Activated CD4-positive, alpha-beta memory T cell treated with anti-CD3 and anti-CD28 coated beads, Interleukin-2, amount 10 ng/mL, durations not matched to agents 7 days and 5 days (primary cell): ENCODE measurements around the gene KLHL7. TPM values are rescaled to one million over a fixed set of nuclear protein-coding genes. Genes with fewer than 3 reads are reported as not detected.
"Not testable (repeated sequence)": the region's sequence is repeated elsewhere in the genome, so short reads cannot be mapped to it uniquely, and the experiment has no call there.

Experiments
- CTCF ChIA-PET: fragments of 350-600 bp; sonication (Branson Sonifier 250); formaldehyde crosslinking; loops from one replicate; lab custom pipeline; 2021; ENCODE audit warnings: antibody characterized with exemption, inconsistent platforms; lab: Charles Lee
- POLR2A ChIA-PET: fragments of 350-600 bp; sonication (Branson Sonifier 250); formaldehyde crosslinking; loops from one replicate; lab custom pipeline; 2021; ENCODE audit warnings: antibody characterized with exemption; lab: Charles Lee
- DNase-seq: peaks from one replicate; pipeline ENCODE4 v3.0.0-alpha.2; 2020
- H3K27ac Mint-ChIP-seq: one replicate; pipeline ENCODE4 v1.8.0; 2021; ENCODE audit warnings: mild to moderate bottlenecking, mixed read lengths
- H3K27me3 Mint-ChIP-seq: one replicate; pipeline ENCODE4 v1.8.0; 2021; ENCODE audit warnings: mixed read lengths
- H3K36me3 Mint-ChIP-seq: one replicate; pipeline ENCODE4 v1.8.0; 2021; ENCODE audit warnings: low read depth, mixed read lengths
- H3K4me1 Mint-ChIP-seq: one replicate; pipeline ENCODE4 v1.8.0; 2021; ENCODE audit warnings: mixed read lengths
- H3K4me3 Mint-ChIP-seq: one replicate; pipeline ENCODE4 v1.8.0; 2021; ENCODE audit warnings: mild to moderate bottlenecking, mixed read lengths
- H3K9me3 Mint-ChIP-seq: one replicate; pipeline ENCODE4 v1.8.0; 2021; ENCODE audit warnings: mixed read lengths
- total RNA-seq, 2 experiments: library from RNA; stranded (reverse); gene quantifications; one replicate each; pipeline ENCODE4 v1.2.3, GENCODE V29; 2021

The KLHL7 gene
- total RNA-seq, 2 experiments from 2014 or later = 19.9 to 20.5 TPM

DNA sequence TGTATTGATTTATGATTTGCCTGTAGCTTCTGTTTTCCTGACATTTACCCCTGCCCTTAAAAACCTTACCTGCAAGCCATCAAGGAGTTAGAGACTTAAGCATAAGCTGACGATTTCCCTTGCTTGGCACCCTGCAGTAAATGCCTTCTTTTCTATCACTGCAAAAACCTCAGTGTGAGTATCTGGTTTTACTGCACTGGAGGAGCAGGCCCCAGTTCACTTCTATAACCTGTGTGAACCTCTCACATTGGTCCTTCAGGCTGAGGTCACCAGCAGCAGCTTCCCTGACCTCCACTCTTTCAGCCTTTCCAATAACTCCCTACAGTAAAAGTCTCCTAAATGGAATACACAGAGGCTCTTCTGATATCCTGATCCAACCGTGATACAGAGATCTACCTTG is 106.8 kb downstream of the KLHL7 start:
- no peak for DNase-seq
- H3K27me3 Mint-ChIP-seq = peaks cover 15% of the 10 kb centered on the region
- ChIA-PET CTCF (no interaction called here), POLR2A (no interaction called here)
- H3K36me3 Mint-ChIP-seq = no peaks in the 10 kb centered on the region
- no peak overlapping the region for H3K4me3 Mint-ChIP-seq
- no peaks in the 10 kb centered on the region for H3K9me3 Mint-ChIP-seq
- no peak overlapping the region for H3K27ac Mint-ChIP-seq
- H3K4me1 Mint-ChIP-seq = no peaks in the 10 kb centered on the region

DNA sequence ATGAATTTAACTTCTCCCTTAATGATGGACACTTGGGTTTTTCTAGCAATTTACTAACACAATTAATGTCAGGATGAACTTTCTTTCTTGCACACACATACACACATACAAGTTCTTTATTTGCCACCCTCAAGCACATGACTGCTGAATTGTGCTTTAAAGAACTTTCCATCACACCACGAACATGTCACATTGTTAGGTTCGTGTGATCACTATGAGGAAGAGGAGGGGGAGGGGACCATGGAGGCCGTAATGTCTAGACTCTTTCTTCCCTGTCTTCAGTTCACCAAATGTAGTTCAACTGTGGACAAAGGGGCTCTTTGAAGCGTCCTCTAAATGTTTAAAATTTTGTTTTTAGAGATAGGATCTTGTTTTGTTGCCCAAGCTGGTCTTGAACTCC is 107.3 kb downstream of the KLHL7 start:
- H3K9me3 Mint-ChIP-seq = no peaks in the 10 kb centered on the region
- H3K27me3 Mint-ChIP-seq = peaks cover 14% of the 10 kb centered on the region
- H3K4me3 Mint-ChIP-seq = no peak overlapping the region
- H3K4me1 Mint-ChIP-seq = no peaks in the 10 kb centered on the region
- ChIA-PET POLR2A (no interaction called here), CTCF (no interaction called here)
- no peak for DNase-seq
- H3K27ac Mint-ChIP-seq = no peak overlapping the region
- no peaks in the 10 kb centered on the region for H3K36me3 Mint-ChIP-seq

DNA sequence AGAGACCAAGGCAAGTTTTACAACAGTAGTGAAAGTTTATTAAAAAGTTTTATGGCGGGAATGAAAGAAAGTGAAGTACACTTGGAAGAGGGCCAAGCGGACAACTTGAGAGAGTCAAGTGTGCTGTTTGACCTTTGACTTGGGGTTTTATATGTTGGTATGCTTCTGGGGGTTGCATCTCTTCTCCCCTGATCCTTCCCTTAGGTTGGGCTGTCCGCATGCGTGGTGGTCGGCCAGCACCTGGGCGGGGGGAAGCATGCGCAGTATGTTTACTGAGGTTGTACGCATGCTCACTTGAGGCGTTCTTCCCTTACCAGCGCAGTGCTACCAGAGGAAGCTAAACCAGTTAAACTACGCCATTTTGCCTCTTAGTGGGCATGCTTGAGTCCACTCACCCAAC is 108.2 kb downstream of the KLHL7 start:
- DNase-seq = no peak
- no peaks in the 10 kb centered on the region for H3K9me3 Mint-ChIP-seq
- CTCF ChIA-PET = no interaction called here
- POLR2A ChIA-PET = no interaction called here
- H3K4me3 Mint-ChIP-seq = no peak overlapping the region
- H3K4me1 Mint-ChIP-seq = no peaks in the 10 kb centered on the region
- H3K36me3 Mint-ChIP-seq = no peaks in the 10 kb centered on the region
- H3K27ac Mint-ChIP-seq = no peak overlapping the region
- H3K27me3 Mint-ChIP-seq = peaks cover 12% of the 10 kb centered on the region

DNA sequence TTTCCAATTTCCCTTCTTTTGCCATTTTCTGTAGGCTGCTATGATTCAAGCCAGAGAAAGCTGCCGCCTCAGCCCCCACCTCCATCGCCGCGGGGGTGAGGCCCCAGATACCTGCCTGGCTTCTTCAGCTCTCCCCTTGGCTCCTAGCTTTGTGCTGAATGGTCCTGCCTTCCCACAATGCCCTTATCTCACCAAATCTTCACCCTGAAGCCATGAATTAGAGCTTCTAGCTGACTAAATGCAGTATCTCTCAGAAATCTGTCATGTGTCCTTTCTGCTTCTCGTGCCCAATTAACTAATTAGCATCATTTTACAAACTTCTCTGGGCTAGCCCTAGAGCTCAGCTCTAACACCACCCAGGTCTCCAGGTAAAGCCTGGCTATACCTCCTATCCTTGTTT is 108.8 kb downstream of the KLHL7 start:
- ChIA-PET POLR2A (no interaction called here), CTCF (interaction anchor here (0.6 kb wide), 1 partner anchor 91 kb away, joined by 3 read pairs; no protein-coding TSS in a partner anchor)
- H3K4me1 Mint-ChIP-seq = no peaks in the 10 kb centered on the region

DNA sequence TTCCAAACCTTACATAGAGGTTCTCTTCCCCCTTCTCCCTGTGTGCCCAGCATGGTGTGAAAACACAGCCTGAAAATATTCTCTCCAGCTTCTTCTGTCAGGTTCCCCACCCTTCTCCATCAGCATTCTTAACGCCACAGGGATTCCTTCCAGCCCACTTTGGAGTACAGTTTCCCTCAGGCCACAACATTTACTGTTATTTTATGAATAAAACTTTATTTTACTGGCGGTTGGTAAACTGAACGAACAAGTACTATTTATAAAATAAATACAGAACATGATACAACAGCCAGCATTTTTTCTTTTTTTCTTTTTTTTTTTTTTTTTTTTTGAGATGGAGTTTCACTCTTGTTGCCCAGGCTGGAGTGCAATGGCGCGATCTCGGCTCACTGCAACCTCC is 109.4 kb downstream of the KLHL7 start:
- DNase-seq = no peak
- CTCF ChIA-PET = interaction anchor here (0.6 kb wide), 1 partner anchor 91 kb away, joined by 3 read pairs; no protein-coding TSS in a partner anchor
- Mint-ChIP-seq H3K4me3 (no peak overlapping the region), H3K27ac (no peak overlapping the region), H3K27me3 (peaks cover 12% of the 10 kb centered on the region), H3K4me1 (no peaks in the 10 kb centered on the region), H3K36me3 (no peaks in the 10 kb centered on the region), H3K9me3 (no peaks in the 10 kb centered on the region)
- POLR2A ChIA-PET = no interaction called here

More for the DNA sequence above, 108.8 kb downstream of the KLHL7 start:
- no peak overlapping the region for H3K27ac Mint-ChIP-seq
- no peak for DNase-seq
- H3K4me3 Mint-ChIP-seq = no peak overlapping the region
- H3K36me3 Mint-ChIP-seq = no peaks in the 10 kb centered on the region
- H3K27me3 Mint-ChIP-seq = peaks cover 12% of the 10 kb centered on the region
- H3K9me3 Mint-ChIP-seq = no peaks in the 10 kb centered on the region

DNA sequence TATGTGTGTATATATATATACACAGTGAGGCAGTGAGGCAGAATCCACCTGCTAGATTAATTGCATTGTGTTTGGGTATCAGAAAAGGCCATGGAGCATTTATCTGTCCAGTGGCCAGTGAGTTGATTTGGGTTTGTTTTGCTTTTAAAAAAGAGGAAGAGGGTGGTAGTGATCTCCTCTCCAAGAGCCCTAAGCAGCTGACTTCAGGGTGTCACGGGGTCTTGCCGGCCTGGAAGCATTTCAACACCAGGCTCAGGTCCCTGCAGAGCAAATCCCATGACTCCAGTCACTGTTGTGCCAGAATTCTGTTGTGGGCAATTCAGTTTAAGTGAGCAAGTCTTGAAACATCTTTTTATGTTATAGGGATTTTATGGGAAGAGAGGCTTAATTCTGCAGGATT is 110.4 kb downstream of the KLHL7 start:
- CTCF ChIA-PET = interaction anchor here (1.1 kb wide), 1 partner anchor 130 kb away, joined by 3 read pairs; no protein-coding TSS in a partner anchor
- Mint-ChIP-seq H3K27me3 (peaks cover 16% of the 10 kb centered on the region), H3K27ac (no peak overlapping the region), H3K4me3 (no peak overlapping the region), H3K4me1 (no peaks in the 10 kb centered on the region), H3K9me3 (no peaks in the 10 kb centered on the region), H3K36me3 (no peaks in the 10 kb centered on the region)
- no peak for DNase-seq
- POLR2A ChIA-PET = no interaction called here

DNA sequence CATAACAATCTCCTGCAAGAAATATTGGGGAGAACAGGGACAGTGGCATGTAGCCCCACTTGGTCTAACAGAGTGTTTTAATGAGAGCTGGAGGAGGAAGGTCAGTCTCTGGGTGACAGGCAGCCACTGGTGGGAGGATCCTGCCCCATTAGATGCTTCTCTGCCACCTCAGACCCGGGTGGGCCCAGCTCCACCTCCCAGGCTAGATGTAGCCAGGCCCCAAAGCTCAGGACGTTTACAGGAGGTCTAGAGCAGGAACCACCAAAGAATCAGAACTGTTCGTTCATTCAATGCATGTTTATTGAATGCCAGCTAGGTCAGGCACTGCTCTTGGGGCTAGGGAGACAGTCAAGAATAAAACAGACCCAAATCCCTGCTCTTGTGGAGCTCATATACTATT is 112.6 kb downstream of the KLHL7 start:
- peaks cover 16% of the 10 kb centered on the region for H3K27me3 Mint-ChIP-seq
- ChIA-PET CTCF (no interaction called here), POLR2A (no interaction called here)
- H3K27ac Mint-ChIP-seq = no peak overlapping the region
- no peaks in the 10 kb centered on the region for H3K9me3 Mint-ChIP-seq
- no peaks in the 10 kb centered on the region for H3K36me3 Mint-ChIP-seq
- H3K4me1 Mint-ChIP-seq = no peaks in the 10 kb centered on the region
- no peak overlapping the region for H3K4me3 Mint-ChIP-seq
- no peak for DNase-seq

DNA sequence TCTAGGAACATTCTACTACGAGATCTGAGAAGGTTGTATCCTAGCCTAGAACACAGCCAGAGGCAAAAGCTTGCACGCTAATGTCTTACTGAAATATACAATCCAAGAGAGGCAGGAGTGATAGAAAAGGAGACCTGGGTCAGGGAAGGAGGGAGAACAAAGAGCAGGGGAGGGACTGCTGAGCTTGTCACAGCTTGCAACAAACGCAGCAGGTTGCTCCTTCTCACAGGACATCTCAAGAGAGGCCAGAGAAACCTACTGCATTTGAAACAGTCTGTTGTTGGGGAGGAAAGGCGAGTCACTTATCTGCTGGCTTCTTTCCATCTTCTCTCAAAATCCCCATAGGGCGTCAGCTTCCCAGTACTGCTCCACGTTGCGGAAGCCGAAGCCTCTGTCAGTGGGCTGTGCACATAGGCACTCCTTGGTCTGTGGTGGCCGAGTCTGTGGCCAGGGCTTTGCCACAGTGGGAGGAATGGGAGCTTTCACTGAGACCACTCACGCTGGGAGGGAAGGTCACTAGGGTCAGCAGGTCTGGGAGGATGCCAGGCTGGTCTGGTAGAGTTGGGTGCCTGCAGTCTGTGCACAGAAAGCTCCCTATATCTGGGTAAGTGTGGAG is 115.2 kb downstream of the KLHL7 start:
- H3K9me3 Mint-ChIP-seq = no peaks in the 10 kb centered on the region
- no peak overlapping the region for H3K27ac Mint-ChIP-seq
- peaks cover 22% of the 10 kb centered on the region for H3K27me3 Mint-ChIP-seq
- CTCF ChIA-PET = no interaction called here
- no peaks in the 10 kb centered on the region for H3K4me1 Mint-ChIP-seq
- POLR2A ChIA-PET = no interaction called here
- no peak for DNase-seq
- no peaks in the 10 kb centered on the region for H3K36me3 Mint-ChIP-seq
- H3K4me3 Mint-ChIP-seq = no peak overlapping the region

DNA sequence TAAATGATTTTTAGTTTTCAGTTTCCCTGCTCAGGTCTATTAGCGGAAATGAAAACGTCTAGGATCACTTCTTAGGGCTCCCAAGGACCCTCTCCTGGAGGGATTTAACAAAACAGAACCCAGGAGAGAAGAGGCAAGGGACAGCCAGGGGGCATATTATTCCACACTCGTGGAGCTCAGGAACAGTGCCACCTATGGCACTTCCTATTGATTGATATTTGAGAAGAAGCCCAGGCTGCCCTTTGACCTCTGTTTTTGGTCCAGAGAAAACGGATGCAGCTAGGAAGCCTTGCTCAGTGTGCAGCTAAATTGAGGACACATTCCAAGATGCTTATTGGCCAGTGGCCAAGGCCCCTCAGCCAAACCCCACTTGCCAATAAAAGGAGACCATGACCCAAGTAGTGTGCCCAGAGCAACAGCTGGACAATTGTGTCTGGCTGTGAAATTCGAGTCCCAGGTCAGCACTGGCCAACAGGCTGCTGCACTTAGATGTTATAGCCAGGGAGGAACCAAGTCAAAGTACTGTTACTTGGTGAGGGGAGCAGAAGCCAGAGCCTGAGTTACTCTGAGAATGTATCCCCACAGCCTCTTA is 117.0 kb downstream of the KLHL7 start:
- Mint-ChIP-seq H3K9me3 (no peaks in the 10 kb centered on the region), H3K27ac (no peak overlapping the region), H3K4me1 (no peaks in the 10 kb centered on the region), H3K27me3 (peaks cover 19% of the 10 kb centered on the region), H3K4me3 (no peak overlapping the region), H3K36me3 (no peaks in the 10 kb centered on the region)
- ChIA-PET POLR2A (no interaction called here), CTCF (no interaction called here)
- DNase-seq = no peak

DNA sequence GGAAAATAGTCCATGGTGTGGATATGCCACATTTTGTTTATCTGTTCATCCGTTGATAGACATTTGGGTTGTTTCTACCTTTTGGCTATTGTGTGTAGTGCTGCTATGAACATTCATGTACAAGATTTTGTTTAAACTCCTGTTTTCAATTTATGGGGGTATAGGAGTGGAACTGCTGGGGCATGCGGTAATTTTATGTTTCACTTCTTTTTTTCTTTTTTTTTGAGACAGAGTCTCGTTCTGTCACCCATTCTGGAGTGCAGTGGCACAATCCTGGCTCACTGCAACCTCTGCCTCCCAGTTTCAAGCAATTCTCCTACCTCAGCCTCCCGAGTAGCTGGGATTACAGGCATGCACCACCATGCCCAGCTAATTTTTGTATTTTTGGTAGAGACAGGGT is 118.8 kb downstream of the KLHL7 start:
- peaks cover 14% of the 10 kb centered on the region for H3K27me3 Mint-ChIP-seq
- H3K4me1 Mint-ChIP-seq, DNase-seq, H3K36me3 Mint-ChIP-seq, H3K4me3 Mint-ChIP-seq, CTCF ChIA-PET, POLR2A ChIA-PET, H3K27ac Mint-ChIP-seq, H3K9me3 Mint-ChIP-seq: not testable (repeated sequence)

DNA sequence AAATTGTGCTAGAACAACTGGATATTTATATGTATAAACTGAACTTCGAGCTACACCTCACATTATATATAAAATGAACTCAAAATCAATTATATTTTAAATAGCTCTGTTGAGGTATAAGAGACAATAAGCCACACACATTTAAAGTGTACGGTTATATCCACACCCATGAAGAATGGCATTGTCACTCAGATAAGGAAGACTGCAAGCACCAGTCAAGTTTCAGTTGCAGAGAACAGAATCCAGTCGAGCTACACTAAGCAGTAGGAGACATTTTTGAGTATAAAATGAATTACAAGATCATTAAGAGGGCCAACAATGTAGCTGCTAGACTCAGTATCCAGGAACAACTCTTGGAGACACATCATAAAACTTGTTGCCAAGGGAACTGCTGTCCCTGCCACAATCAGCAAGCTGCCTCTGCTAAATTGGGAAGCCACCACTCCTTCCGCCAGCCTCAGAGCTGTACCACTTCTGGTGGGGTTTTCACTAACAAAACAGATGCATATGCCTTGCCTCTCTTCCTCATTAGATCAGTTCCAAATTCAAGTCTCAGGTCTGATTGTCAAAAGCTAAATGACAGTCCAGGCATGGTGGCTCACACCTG is 121.4 kb downstream of the KLHL7 start:
- Mint-ChIP-seq H3K4me3 (no peak overlapping the region), H3K27ac (no peak overlapping the region), H3K27me3 (peaks cover 10% of the 10 kb centered on the region), H3K36me3 (no peaks in the 10 kb centered on the region), H3K9me3 (no peaks in the 10 kb centered on the region), H3K4me1 (no peaks in the 10 kb centered on the region)
- POLR2A ChIA-PET = no interaction called here
- DNase-seq = no peak
- CTCF ChIA-PET = interaction anchor here (1.2 kb wide), 2 partner anchors 37 to 141 kb away, joined by 3 read pairs; no protein-coding TSS in a partner anchor
